Progenitor cell of endocrine pancreas (in vitro differentiated cells): Measurements from ENCODE around the gene EN2. TPM values are rescaled to one million over a fixed set of nuclear protein-coding genes. Genes with fewer than 3 reads are reported as not detected.

Experiments
- DNase-seq: peaks from one replicate; pipeline ENCODE4 v3.0.0; 2021; ENCODE audit warnings: low spot score; ENCODE audit not compliant: unreplicated experiment
- H3K27ac Mint-ChIP-seq: 2 replicates; pipeline ENCODE4 v1.8.0; 2021; ENCODE audit warnings: mild to moderate bottlenecking, moderate library complexity, mixed read lengths
- H3K27me3 Mint-ChIP-seq: 2 replicates; pipeline ENCODE4 v1.8.0; 2021; ENCODE audit warnings: mixed read lengths
- H3K36me3 Mint-ChIP-seq: 2 replicates; pipeline ENCODE4 v1.8.0; 2022; ENCODE audit warnings: mixed read lengths; ENCODE audit not compliant: insufficient read depth
- H3K4me1 Mint-ChIP-seq: 2 replicates; pipeline ENCODE4 v1.8.0; 2021; ENCODE audit warnings: low read depth, mixed read lengths
- H3K4me3 Mint-ChIP-seq: 2 replicates; pipeline ENCODE4 v1.8.0; 2021; ENCODE audit warnings: low read depth, mild to moderate bottlenecking, moderate library complexity, mixed read lengths
- H3K9me3 Mint-ChIP-seq: 2 replicates; pipeline ENCODE4 v1.8.0; 2021; ENCODE audit warnings: low read depth, mixed read lengths
- CTCF ChIP-seq: fragments of 200-600 bp; sonication (generic); IDR thresholded peaks from one replicate; pipeline ENCODE4 v1.5.0; 2021; ENCODE audit warnings: antibody characterized with exemption, mild to moderate bottlenecking; ENCODE audit not compliant: unreplicated experiment
- total RNA-seq: library from RNA; stranded (reverse); gene quantifications from 2 replicates; pipeline ENCODE4 v1.2.1, GENCODE V29; 2021

Gene EN2
- total RNA-seq, 1 donor from 2014 or later, result not detected

- peaks cover 97% of the 10 kb centered on the region for H3K27me3 Mint-ChIP-seq
- TF ChIP-seq CTCF, result no peak
- no peaks in the 10 kb centered on the region for H3K9me3 Mint-ChIP-seq
- H3K27ac Mint-ChIP-seq, result no peak overlapping the region
- no peak for DNase-seq
- H3K4me1 Mint-ChIP-seq, result peaks cover 3% of the 10 kb centered on the region
- no peak overlapping the region for H3K4me3 Mint-ChIP-seq
- H3K36me3 Mint-ChIP-seq, result no peaks in the 10 kb centered on the region
These were observed 55.8 kb downstream of the EN2 start for GRCh38 chr7:155513543-155514285.

GRCh38 chr7:155514296-155514695 lies 56.4 kb downstream of the EN2 start:
- H3K27me3 Mint-ChIP-seq, result peaks cover 96% of the 10 kb centered on the region
- H3K4me1 Mint-ChIP-seq, result peaks cover 2% of the 10 kb centered on the region
- TF ChIP-seq CTCF, result no peak
- H3K36me3 Mint-ChIP-seq, result no peaks in the 10 kb centered on the region
- no peak overlapping the region for H3K27ac Mint-ChIP-seq
- no peak overlapping the region for H3K4me3 Mint-ChIP-seq
- no peaks in the 10 kb centered on the region for H3K9me3 Mint-ChIP-seq
- no peak for DNase-seq

Other genes with a start within 250 kb of the EN2 start
- gene INSIG1, start 160.3 kb upstream of the EN2 start, total RNA-seq, result 28.9 and 31.8 TPM in 2 replicates
- gene CNPY1, start 88.4 kb downstream of the EN2 start, total RNA-seq, result not detected in 2 replicates
- gene RBM33, start 186.5 kb downstream of the EN2 start, total RNA-seq, result 79.4 and 80.1 TPM in 2 replicates